Adrenal gland (tissue), 5 donors: ENCODE data around the gene ARMS2.

Experiments used
- POLR2A ChIP-seq, 2 donors: fragments of 450-650 bp; IDR thresholded peaks; one replicate each; pipeline ENCODE4 v1.6.1; 2017; ENCODE audit warnings: antibody characterized with exemption in 2 of 2, mild to moderate bottlenecking in 2 of 2, moderate library complexity in 1 of 2
- TF ChIP-seq, protein P1 (sequence below), 6 experiments: fragments of 450-650 bp in 4 of 6; fragments of 200-600 bp in 2 of 6; sonication (generic) in 1 of 6; IDR thresholded peaks; 1 replicate in 5 of 6; 2 replicates in 1 of 6; pipeline versions ENCODE4 v1.5.1 to v1.8.0; 2016 to 2021; ENCODE audit warnings: antibody characterized with exemption in 6 of 6, mild to moderate bottlenecking in 2 of 6, moderate library complexity in 1 of 6
- donor health status: DM: no; HTN: no; CAD: no.

DNA sequence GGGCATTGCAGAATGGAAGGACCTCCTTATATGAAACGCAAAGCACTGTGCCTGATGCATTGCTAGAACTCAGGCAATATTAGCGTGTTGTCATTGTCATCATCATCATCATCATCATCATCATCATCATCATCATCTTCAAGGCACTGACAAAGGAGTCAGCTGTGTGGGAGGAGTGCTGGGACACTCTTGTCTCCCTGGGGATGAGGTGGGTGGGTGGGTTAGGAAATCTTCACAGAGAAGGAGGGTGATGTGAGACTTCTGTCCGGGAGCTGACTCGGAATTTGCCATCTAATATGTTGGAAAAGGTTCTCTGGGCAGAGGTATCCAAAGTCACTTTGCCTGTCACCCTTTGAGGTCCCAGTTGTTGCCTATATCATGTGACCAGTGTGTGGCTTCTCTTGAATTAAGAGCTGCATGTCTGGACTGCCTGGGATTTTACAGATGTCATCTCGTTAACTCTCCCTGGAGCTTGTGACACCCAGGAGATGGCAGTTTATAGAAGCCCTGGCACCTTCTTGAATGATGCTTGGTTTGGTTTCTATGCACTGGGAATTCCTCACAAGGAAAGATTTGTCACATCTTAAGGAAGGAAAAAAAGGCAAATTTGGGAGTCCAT, 14.0 kb downstream of the ARMS2 start:
- TF ChIP-seq, protein P1, sequence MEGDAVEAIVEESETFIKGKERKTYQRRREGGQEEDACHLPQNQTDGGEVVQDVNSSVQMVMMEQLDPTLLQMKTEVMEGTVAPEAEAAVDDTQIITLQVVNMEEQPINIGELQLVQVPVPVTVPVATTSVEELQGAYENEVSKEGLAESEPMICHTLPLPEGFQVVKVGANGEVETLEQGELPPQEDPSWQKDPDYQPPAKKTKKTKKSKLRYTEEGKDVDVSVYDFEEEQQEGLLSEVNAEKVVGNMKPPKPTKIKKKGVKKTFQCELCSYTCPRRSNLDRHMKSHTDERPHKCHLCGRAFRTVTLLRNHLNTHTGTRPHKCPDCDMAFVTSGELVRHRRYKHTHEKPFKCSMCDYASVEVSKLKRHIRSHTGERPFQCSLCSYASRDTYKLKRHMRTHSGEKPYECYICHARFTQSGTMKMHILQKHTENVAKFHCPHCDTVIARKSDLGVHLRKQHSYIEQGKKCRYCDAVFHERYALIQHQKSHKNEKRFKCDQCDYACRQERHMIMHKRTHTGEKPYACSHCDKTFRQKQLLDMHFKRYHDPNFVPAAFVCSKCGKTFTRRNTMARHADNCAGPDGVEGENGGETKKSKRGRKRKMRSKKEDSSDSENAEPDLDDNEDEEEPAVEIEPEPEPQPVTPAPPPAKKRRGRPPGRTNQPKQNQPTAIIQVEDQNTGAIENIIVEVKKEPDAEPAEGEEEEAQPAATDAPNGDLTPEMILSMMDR (IDR thresholded peaks at IDR 0.05): no peak
- TF ChIP-seq POLR2A (IDR thresholded peaks at IDR 0.05): no peak
